ENCODE data around the gene ATP6V1B1.

Gene ATP6V1B1

DNA sequence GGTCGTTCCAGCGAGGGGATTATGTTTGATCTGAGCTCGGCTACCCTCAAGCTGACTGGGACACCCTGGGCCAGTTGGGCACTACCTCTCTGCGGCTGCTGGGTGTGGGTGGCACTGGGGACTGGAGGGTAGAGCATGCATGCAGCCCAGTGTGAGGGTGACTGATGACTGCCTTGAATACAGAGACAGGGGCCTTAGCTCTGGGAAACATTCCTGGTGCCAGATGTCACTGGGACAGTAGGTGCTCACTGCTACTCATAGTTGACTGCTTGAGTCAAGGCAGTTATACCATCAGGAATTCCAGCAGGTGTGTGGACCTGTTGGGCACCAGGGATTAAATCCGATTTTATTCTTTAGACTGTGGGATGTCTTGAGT, 33.6 kb upstream of the ATP6V1B1 start:
- peak in 1 of 2 experiments; percentile 48 for DNase-seq

DNA sequence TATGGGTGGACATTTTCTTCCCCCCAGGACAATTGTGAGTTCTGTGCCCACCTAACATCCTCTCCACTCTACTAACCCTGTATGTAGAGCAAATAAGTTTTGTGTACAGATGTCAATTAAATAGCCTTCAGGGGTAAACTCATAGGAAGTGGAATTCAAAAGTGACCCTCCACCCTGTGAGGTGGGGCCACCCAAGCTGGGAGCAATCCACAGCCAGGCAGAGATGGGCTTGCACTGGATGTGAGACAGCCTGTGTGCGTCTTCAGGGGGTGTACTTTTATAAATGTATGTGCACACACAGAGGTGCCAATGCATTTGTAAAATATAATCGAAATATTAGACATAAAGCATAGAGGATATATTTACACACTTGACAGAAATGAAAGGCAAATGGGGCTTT, 33.1 kb upstream of the ATP6V1B1 start:
- no peak for DNase-seq

DNA sequence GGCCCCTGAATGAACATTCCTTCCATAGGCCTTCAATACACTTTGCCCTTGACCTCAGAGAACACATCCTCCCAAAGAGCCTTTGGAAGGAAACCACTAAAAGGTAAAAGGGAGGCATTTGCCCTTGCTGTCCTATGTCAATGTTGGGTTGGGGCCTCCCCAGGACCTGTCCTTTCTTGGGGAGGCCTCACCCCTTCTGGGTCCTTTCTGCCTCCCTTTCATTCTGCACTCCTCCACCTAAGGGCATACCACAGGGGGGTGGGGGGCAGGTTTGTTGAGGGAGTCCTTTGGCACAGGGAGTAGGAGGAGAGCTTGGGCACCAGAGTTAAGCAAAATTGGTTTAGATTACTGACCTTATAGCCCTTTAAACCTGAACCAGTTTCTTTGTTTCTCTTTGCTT, 32.5 kb upstream of the ATP6V1B1 start:
- DNase-seq: no peak

GRCh38 chr2:70903641-70904340, 31.9 kb upstream of the ATP6V1B1 start:
- DNase-seq: no peak

DNA sequence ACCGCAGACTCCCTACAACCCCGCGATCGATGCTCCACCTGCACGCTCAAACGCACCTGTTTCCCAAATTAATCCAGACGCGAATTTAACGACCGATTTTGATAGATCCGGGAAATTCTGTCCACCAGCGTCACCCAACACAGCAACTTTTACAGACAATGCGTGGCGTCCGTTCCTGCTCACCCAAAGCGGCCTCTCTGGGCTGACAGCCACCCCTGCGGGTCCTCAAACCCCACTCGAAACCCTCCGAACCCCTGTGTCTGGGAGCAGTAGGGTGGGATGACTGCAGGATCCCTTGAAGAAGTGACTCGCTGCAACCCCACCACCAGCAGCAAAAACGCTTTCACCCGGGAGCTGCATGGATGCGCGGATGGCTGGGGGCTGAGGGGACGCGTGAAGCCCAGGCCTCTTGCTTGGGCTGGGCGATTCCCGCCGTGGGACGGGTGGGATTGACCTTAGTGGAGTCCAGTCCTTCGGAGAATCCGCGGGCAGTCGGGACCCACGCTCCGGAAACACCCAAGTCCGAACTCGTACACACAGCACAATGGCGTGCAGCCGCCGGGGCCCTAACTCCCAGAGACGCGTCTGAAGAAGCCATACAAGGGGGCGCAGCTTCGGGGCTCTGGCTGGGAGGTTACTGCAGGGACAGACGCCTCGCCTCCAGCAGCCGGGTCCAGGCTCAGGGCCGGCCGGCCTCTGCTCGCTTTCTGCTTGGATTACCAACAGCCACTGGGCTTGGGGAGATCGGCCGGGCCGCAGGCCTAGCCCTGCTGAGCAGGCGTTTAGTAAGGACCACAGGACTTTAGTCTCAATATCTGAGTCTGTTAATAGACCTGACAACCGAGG, 31.1 kb upstream of the ATP6V1B1 start:
- no peak for DNase-seq

DNA sequence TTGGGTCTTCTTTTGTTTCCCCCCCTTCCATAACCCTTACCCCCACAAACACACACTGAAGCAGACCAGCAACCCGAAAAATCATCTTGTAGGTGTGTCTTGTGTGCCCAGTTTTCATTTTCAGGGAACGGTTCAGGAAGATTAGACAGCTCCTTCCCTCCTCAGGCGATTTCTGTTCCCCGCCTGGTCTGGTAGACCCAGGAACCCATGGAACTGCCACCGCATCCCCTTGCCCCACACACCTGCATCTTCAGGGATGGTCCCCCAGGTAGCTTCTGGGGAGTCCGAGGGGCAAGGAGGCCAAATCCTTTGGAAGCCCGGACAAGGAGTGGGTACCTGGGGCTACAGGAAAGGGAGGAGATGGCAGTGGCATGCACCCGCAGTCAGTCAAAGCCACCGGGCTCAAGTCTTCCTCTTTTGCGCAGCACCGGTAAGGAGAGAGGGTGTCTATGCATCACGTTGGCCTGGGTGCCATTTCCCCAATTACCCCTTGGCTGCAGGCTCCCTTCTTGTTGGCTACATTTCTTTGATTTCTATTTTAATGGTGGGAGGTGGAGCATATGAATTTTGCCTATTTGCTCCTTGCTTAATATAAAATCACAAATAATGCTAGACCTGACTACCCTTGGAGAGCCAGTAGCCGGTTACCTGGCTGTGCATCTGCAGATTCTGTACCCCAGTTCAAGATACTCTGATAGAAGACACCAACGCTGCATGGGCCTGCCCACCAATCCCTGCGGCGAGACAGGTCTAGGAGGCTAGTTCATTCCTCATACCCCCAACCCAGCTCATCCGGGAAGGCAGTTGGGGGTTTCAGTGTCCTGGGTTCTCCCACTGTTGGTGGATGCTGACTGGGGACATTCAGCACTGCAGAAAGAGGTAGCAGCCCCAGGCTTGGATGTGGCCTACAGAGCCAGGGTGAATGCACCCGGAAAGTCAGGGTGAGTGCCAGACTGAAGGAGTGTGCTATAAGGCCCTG, 30.0 kb upstream of the ATP6V1B1 start:
- DNase-seq: no peak

DNA sequence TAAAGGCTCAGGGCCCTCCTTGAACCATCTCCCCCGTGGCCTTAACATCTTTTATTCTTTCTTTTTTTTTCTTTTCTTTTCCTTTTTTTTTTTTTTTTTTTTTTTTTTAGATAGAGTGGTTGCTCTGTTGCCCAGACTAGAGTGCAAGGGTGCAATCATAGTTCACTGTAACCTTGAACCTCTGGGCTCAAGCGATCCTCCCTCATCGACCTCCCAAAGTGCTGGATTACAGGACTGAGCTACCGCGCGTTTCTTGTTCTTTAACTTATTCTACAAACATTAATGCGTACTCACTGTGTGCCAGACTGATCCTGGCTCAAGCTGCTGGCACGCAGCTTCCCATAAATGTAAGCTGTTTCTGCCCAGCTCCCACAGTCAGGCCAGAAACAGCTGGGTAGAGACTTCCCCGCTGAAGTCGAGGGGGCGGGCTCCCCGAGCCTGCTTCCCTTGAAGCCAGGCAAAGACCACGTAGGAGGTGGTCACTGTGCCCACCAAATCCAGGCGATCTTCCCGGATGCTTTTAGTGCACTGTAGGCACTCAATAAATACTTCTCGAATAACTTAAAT, 29.2 kb upstream of the ATP6V1B1 start:
- no peak for DNase-seq

- no peak for DNase-seq
Observed at GRCh38 chr2:70907130-70908057, 28.3 kb upstream of the ATP6V1B1 start.

DNA sequence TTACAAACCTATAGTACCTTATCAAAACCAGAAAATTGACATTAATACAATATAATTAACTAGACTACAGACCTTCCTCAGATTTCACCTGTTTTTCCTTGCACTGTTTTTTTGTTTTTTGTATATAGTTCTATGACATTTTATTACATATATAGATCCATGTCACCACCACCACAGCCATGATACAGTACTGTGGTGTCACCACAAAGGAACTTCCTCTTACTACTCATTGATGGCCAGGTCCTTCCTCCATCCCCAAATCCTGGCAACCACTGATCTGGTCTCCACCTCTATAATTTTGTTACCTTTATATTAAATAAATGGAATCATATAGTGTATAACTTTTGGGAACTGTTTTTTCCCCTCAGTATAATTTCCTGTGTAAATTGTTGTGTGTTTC, 19.4 kb upstream of the ATP6V1B1 start:
- DNase-seq: no peak

DNA sequence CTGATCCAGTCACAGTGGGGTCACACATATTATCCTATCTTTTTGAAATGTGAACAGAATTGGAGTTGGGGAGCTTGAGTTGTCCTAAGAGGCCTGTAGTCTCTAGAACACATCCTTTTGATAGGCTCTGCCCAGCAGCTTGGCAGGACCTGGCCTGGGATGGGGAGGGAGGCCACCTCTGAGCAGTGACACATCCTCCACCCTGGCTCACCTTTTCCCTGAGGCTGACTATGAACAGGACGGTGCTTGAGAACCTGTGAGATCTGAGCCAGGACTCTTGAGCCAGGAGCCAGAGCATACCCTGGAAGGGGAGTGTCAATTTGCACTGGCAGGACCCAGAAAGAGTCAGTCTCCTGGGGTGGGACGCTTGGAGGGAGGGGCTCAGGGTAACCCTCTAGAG, 17.7 kb upstream of the ATP6V1B1 start:
- no peak for DNase-seq

DNA sequence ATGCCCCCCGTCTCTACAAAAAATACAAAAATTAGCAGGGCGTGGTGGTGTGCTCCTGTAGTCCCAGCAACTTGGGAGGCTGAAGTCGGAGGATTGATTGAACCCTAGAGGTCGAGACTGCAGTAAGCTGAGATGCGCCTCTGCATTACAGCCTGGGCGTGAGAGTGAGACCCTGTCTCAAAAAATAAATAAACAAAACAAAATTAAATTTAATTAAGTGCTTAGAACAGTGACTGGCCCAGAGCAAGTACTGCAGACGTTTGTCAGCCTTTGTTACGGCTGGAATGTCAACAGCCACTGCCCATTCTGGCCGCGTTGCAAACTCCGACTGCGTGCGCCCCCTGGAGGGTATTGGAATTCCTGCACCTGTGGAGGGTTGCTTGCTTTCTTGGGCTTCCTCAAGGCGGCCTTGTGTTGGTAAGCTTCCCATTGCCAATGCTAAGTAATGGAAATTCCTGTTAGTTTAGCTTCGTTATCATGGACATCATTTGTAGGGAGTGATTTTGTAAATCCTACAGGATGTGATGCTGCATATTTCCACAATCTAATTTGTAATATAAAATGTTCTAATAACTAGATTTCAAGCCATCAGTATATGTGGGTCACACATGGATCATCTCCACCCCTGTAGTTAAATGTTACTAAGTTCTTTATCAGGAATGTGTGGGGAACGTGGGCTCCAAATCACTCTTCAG, 15.9 kb upstream of the ATP6V1B1 start:
- DNase-seq: peak; percentile 47 to 71

GRCh38 chr2:70920367-70920715, 15.4 kb upstream of the ATP6V1B1 start:
- no peak for DNase-seq

DNA sequence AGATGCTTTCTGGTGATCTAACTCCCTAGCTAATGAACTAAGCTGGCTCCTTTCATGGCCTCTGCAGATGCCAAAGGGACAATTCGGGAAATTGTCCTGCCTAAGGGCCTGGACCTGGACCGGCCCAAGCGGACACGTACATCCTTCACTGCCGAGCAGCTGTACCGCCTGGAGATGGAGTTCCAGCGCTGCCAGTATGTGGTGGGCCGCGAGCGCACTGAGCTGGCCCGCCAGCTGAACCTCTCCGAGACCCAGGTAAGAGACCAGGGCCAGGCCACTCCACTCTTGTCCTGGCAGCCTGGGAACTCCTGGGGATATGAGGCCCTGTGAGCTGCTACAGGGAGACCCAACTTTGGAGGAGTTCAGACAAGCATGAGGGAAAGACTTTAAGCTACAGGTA, 14.7 kb upstream of the ATP6V1B1 start:
- DNase-seq: no peak

DNA sequence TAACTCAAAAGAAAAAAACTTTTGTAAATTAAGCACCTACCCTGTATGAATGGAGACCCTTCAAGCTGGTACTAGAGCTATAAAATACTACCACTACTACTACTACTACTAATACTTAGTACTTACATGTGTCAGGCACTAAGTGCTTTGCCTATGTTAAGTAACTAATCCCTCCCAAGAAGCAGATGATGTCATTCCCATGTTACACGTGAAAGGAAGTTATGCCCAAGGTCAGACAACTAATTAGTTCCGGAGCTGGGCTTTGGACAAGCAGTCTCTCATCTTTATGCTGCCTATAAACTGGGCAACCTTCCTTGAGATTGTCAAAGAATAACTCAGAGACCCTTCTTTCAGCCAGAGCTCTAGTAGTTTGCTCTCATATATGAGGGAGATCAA, 13.9 kb upstream of the ATP6V1B1 start:
- no peak for DNase-seq

- no peak for DNase-seq
Observed at GRCh38 chr2:70922235-70923234, 13.2 kb upstream of the ATP6V1B1 start.

DNA sequence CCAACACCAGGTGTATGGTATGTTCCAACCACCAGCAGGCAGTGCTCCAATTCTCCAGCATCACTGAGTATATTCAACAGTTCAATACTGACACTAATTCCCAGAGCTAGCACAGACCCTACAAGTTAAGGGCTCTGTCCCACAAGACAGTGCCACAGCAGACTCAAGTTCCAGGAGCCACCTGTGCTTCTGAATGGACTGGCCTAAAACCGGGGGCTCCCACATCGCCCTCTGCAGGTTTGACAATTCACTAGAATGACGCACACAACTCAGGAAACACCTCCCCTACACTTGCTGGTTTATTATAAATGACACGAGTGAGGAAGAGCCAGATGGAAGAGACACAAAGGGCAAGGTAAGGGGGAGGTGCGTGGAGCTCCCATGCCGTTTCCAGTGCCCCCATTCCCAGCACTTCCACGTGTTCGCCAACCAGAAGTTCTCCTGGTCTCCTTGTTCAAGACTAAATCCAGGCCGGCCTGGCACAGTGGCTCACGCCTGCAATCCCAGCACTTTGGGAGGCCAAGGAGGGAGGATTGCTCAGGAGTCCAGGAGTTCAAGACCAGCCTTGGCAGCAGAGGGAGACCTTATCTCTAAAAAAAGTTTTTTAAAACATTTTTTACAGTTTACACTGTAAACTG, 12.2 kb upstream of the ATP6V1B1 start:
- DNase-seq: no peak

GRCh38 chr2:70926042-70926441, 9.7 kb upstream of the ATP6V1B1 start:
- DNase-seq: no peak

- DNase-seq: no peak
Observed at GRCh38 chr2:70927138-70927537, 8.6 kb upstream of the ATP6V1B1 start.

GRCh38 chr2:70927641-70928040, 8.1 kb upstream of the ATP6V1B1 start:
- DNase-seq: no peak

Data from SW 1271 (cell line).